ENCODE data around the gene NUP205. TPM values are rescaled to one million over a fixed set of nuclear protein-coding genes. Genes with fewer than 3 reads are reported as not detected.
A peak's percentile ranks its signal among the peaks of the same experiment; 100 is the strongest.

The NUP205 gene
- total and polyA plus RNA-seq, 2 of the 13 experiments (the other 11 are each of a cell fraction or from before 2014, with no cell fraction given): 46.2 to 87.2 TPM

- TF ChIP-seq ZNF33A (CRISPR knock-in tag; IDR thresholded peaks at IDR 0.05; ENCODE audit: borderline replicate concordance) (no peak), ZNF224 (CRISPR knock-in tag; IDR thresholded peaks at IDR 0.05) (no peak), ZNF672 (CRISPR knock-in tag; IDR thresholded peaks at IDR 0.05) (no peak), REL (CRISPR knock-in tag; conservative IDR thresholded peaks at IDR 0.05) (0 out of 2 replicates have a peak, but pooled peaks have one; percentile 59), PATZ1 (CRISPR knock-in tag; IDR thresholded peaks at IDR 0.05) (0 out of 2 replicates have a peak, but pooled peaks have one; percentile 11), SOX13 (IDR thresholded peaks at IDR 0.05) (no peak), SOX13 (CRISPR knock-in tag; conservative IDR thresholded peaks at IDR 0.05 in 1 of 2, IDR thresholded peaks at IDR 0.05 in 1 of 2) (peak in 1 of 2 experiments; percentile 49; a peak in 1 of 4 replicates), ZNF407 (CRISPR knock-in tag; IDR thresholded peaks at IDR 0.05; ENCODE audit: not compliant biosample characterization) (no peak), ZNF350 (CRISPR knock-in tag; IDR thresholded peaks at IDR 0.05; ENCODE audit: borderline replicate concordance, low read depth) (peak; percentile 54; the same call in 1 of the 2 replicates), ZNF766 (CRISPR knock-in tag; IDR thresholded peaks at IDR 0.05; ENCODE audit: borderline replicate concordance) (no peak), ZMYM2 (CRISPR knock-in tag; IDR thresholded peaks at IDR 0.05) (no peak), HMGA1 (CRISPR knock-in tag; conservative IDR thresholded peaks at IDR 0.05) (no peak), ZBTB8A (CRISPR knock-in tag; IDR thresholded peaks at IDR 0.05; ENCODE audit: borderline replicate concordance, low read depth) (no peak), ZFY (CRISPR knock-in tag; IDR thresholded peaks at IDR 0.05) (peak; percentile 99), SNAPC5 (CRISPR knock-in tag; IDR thresholded peaks at IDR 0.05; ENCODE audit: borderline replicate concordance) (no peak), ZKSCAN8 (CRISPR knock-in tag; IDR thresholded peaks at IDR 0.05; ENCODE audit: borderline replicate concordance) (no peak)
Observed at GRCh38 chr7:135509839-135510591, 47.7 kb upstream of the NUP205 start, which contains the start of gene CNOT4 (continued).

Measured in HepG2 (cell line).